ENCODE results near the gene STK10. TPM values are rescaled to one million over a fixed set of nuclear protein-coding genes. Genes with fewer than 3 reads are reported as not detected.

Gene STK10
- total and polyA plus RNA-seq, 2 donors (not counting 1 experiment from before 2014, with no cell fraction given): 97.9 to 253 TPM

DNA sequence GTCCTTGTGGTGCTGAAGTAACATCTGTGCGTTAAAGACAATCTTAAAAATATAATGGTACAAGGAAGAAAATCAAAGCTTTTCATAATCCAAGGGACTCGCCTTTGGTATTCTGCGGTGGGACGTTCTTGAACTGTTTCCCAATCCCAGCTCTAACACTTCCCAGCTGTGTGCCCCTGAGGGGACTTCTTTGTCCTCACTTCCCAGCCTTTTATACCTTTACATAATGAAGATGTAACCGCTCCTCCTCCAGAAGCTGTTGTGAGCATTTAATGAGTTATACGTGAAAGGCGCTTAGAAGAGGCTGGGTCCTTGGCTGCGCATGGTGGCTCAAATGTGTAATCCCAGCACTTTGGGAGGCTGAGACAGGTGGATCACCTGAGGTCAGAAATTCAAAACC lies 16.9 kb downstream of the STK10 start:
- intact Hi-C loops (cut with micrococcal nuclease): no loop called here

DNA sequence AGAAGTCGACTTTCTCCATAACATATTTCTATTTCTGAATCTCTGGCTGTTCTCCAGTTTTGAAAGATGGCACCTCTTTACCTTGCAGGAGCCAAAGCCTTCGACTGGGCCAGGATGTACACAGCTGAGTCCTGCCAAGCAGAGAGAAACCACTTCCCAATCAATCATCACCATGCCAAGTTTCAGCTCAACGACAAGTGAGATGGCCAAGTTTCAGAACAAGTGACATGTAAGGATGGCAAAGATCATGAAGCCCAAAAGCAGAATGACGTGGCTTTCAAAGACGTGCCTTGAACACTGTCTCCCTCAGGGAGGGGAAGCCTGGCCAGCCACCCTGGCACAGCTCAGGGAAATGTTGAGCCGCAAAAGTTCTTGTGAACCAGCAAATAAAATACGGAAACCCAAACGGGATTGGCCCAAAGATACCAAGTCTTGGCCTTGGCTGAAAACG lies 17.7 kb downstream of the STK10 start:
- no peak for ATAC-seq (ENCODE audit: low read depth)
- POLR2A ChIA-PET: interaction anchor here (0.7 kb wide), 1 partner anchor 19 kb away, joined by 6 read pairs; no protein-coding TSS in a partner anchor
- Histone ChIP-seq H3K27me3 (replicated peaks in 1 of 4; ENCODE audit: control extremely low read depth in 1 of 4, control insufficient read depth in 3 of 4, insufficient read depth in 4 of 4, low read length in 3 of 4) (no peaks in the 10 kb centered on the region), H3K4me2 (replicated peaks; ENCODE audit: low read depth, low read length, poor library complexity, severe bottlenecking) (peak overlapping the region; percentile 9), H3K4me1 (ENCODE audit: control insufficient read depth in 2 of 2, insufficient read depth in 2 of 2, low read length in 2 of 2) (peaks cover 54 to 72% of the 10 kb centered on the region in 2 donors), H3K36me3 (replicated peaks in 1 of 2; ENCODE audit: control extremely low read depth in 1 of 2, control insufficient read depth in 1 of 2, extremely low read depth in 1 of 2, insufficient read depth in 2 of 2, low read length in 1 of 2) (peaks cover 0 to 54% of the 10 kb centered on the region in 2 experiments), H4K20me1 (ENCODE audit: control insufficient read depth, insufficient read depth, low read length, poor library complexity, severe bottlenecking) (peaks cover 86% of the 10 kb centered on the region), H3K9ac (ENCODE audit: low read length) (no peak overlapping the region), H3K79me2 (ENCODE audit: control insufficient read depth, insufficient read depth, low read length) (peaks cover 100% of the 10 kb centered on the region), H3K27ac (ENCODE audit: low read length in 2 of 2) (peak overlapping the region in 1 of 2 donors; percentile 62), H3K9me3 (ENCODE audit: control extremely low read depth in 1 of 3, control insufficient read depth in 2 of 3, insufficient read depth in 1 of 3, low read length in 2 of 3) (no peaks in the 10 kb centered on the region), H3K4me3 (ENCODE audit: control extremely low read depth in 1 of 5, extremely low read depth in 1 of 5, insufficient read depth in 1 of 5, low read depth in 2 of 5, low read length in 4 of 5) (no peak overlapping the region), H2AFZ (ENCODE audit: insufficient read depth, low read depth, low read length, poor library complexity, severe bottlenecking) (no peak overlapping the region)
- 61% methylated on average over 8 of the region's 9 CpGs for WGBS (ENCODE audit: insufficient coverage)
- Mint-ChIP-seq H3K27me3 (no peaks in the 10 kb centered on the region), H3K4me1 (peaks cover 81% of the 10 kb centered on the region), H3K9me3 (ENCODE audit: insufficient read depth) (no peaks in the 10 kb centered on the region), H3K27ac (peak overlapping the region; percentile 72), H3K4me3 (no peak overlapping the region)
- DNase-seq: no peak
- CTCF ChIA-PET: interaction anchor here (10.6 kb wide), 1 partner anchor 17 kb away, joined by 155 read pairs; the partner anchor contains the start of gene STK10
- intact Hi-C loops (cut with micrococcal nuclease): no loop called here
- no peak for TF ChIP-seq EZH2 (IDR thresholded peaks at IDR 0.05; ENCODE audit: borderline replicate concordance, insufficient read depth, low read depth, low read length, poor library complexity, severe bottlenecking)
- TF ChIP-seq, protein P1, sequence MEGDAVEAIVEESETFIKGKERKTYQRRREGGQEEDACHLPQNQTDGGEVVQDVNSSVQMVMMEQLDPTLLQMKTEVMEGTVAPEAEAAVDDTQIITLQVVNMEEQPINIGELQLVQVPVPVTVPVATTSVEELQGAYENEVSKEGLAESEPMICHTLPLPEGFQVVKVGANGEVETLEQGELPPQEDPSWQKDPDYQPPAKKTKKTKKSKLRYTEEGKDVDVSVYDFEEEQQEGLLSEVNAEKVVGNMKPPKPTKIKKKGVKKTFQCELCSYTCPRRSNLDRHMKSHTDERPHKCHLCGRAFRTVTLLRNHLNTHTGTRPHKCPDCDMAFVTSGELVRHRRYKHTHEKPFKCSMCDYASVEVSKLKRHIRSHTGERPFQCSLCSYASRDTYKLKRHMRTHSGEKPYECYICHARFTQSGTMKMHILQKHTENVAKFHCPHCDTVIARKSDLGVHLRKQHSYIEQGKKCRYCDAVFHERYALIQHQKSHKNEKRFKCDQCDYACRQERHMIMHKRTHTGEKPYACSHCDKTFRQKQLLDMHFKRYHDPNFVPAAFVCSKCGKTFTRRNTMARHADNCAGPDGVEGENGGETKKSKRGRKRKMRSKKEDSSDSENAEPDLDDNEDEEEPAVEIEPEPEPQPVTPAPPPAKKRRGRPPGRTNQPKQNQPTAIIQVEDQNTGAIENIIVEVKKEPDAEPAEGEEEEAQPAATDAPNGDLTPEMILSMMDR (IDR thresholded peaks at IDR 0.05): no peak

More for the DNA sequence above, 16.9 kb downstream of the STK10 start:
- ATAC-seq (ENCODE audit: low read depth): no peak
- no peak overlapping the region for H2AFZ ChIP-seq (ENCODE audit: insufficient read depth, low read depth, low read length, poor library complexity, severe bottlenecking)
- H3K36me3 ChIP-seq (replicated peaks in 1 of 2; ENCODE audit: control extremely low read depth in 1 of 2, control insufficient read depth in 1 of 2, extremely low read depth in 1 of 2, insufficient read depth in 2 of 2, low read length in 1 of 2): peaks cover 0 to 50% of the 10 kb centered on the region in 2 experiments
- H3K4me1 ChIP-seq (ENCODE audit: control insufficient read depth in 2 of 2, insufficient read depth in 2 of 2, low read length in 2 of 2): peaks cover 55 to 72% of the 10 kb centered on the region in 2 donors
- no peak overlapping the region for H3K4me2 ChIP-seq (replicated peaks; ENCODE audit: low read depth, low read length, poor library complexity, severe bottlenecking)
- peak overlapping the region in 1 of 2 donors; percentile 62 for H3K27ac ChIP-seq (ENCODE audit: low read length in 2 of 2)
- Mint-ChIP-seq H3K9me3 (ENCODE audit: insufficient read depth) (no peaks in the 10 kb centered on the region), H3K4me1 (peaks cover 83% of the 10 kb centered on the region), H3K4me3 (no peak overlapping the region), H3K27ac (no peak overlapping the region), H3K27me3 (no peaks in the 10 kb centered on the region)
- TF ChIP-seq EZH2 (IDR thresholded peaks at IDR 0.05; ENCODE audit: borderline replicate concordance, insufficient read depth, low read depth, low read length, poor library complexity, severe bottlenecking): no peak
- TF ChIP-seq, protein P1 (IDR thresholded peaks at IDR 0.05): no peak
- peaks cover 77% of the 10 kb centered on the region for H4K20me1 ChIP-seq (ENCODE audit: control insufficient read depth, insufficient read depth, low read length, poor library complexity, severe bottlenecking)
- ChIA-PET POLR2A (interaction anchor here (0.7 kb wide), 1 partner anchor 223 kb away, joined by 5 read pairs; no protein-coding TSS in a partner anchor), CTCF (interaction anchor here (1.0 to 10.6 kb wide), 2 partner anchors 9 to 16 kb away, joined by 3 to 155 read pairs; partner anchors contain the start of gene STK10)
- no peak overlapping the region for H3K9ac ChIP-seq (ENCODE audit: low read length)
- H3K9me3 ChIP-seq (ENCODE audit: control extremely low read depth in 1 of 3, control insufficient read depth in 2 of 3, insufficient read depth in 1 of 3, low read length in 2 of 3): no peaks in the 10 kb centered on the region
- H3K79me2 ChIP-seq (ENCODE audit: control insufficient read depth, insufficient read depth, low read length): peaks cover 100% of the 10 kb centered on the region
- H3K4me3 ChIP-seq (ENCODE audit: control extremely low read depth in 1 of 5, extremely low read depth in 1 of 5, insufficient read depth in 1 of 5, low read depth in 2 of 5, low read length in 4 of 5): no peak overlapping the region
- 63% methylated on average over 3 of the region's 8 CpGs for WGBS (ENCODE audit: insufficient coverage)
- no peak for DNase-seq
- H3K27me3 ChIP-seq (replicated peaks in 1 of 4; ENCODE audit: control extremely low read depth in 1 of 4, control insufficient read depth in 3 of 4, insufficient read depth in 4 of 4, low read length in 3 of 4): no peaks in the 10 kb centered on the region
